Endodermal cell (in vitro differentiated cells): ENCODE results near the gene CCDC60. TPM values are rescaled to one million over a fixed set of nuclear protein-coding genes. Genes with fewer than 3 reads are reported as not detected.

ENCODE experiments used
- DNase-seq: peaks from one replicate; pipeline ENCODE4 v3.0.0-alpha.2; 2017
- H3K27ac ChIP-seq: 2 replicates; pipeline ENCODE4 v1.5.1; 2013; ENCODE audit warnings: mild to moderate bottlenecking, low read depth, low read length, moderate library complexity
- H3K27me3 ChIP-seq: 2 replicates; pipeline ENCODE4 v1.6.1; 2013; ENCODE audit warnings: mild to moderate bottlenecking, low read length, moderate library complexity; ENCODE audit not compliant: insufficient read depth, control insufficient read depth, poor library complexity, severe bottlenecking
- H3K36me3 ChIP-seq: 2 replicates; pipeline ENCODE4 v1.7.0; 2013; ENCODE audit warnings: mild to moderate bottlenecking, low read length, moderate library complexity; ENCODE audit not compliant: control insufficient read depth, insufficient read depth
- H3K4me1 ChIP-seq: one replicate; pipeline ENCODE4 v1.7.0; 2013; ENCODE audit warnings: low read length; ENCODE audit not compliant: control insufficient read depth, insufficient read depth
- H3K4me3 ChIP-seq: 2 replicates; pipeline ENCODE4 v1.5.1; 2013; ENCODE audit warnings: mild to moderate bottlenecking, low read length, moderate library complexity
- H3K9ac ChIP-seq: 2 replicates; pipeline ENCODE4 v1.6.1; 2013; ENCODE audit warnings: mild to moderate bottlenecking, low read length, moderate library complexity; ENCODE audit not compliant: poor library complexity, severe bottlenecking; ENCODE audit errors: extremely low read depth
- H3K9me3 ChIP-seq: 2 replicates; pipeline ENCODE4 v1.6.1; 2013; ENCODE audit warnings: mild to moderate bottlenecking, low read length, moderate library complexity; ENCODE audit not compliant: control insufficient read depth
- H3K27ac Mint-ChIP-seq: 2 replicates; pipeline ENCODE4 v1.8.0; 2020; ENCODE audit warnings: mixed read lengths
- H3K27me3 Mint-ChIP-seq: 2 replicates; pipeline ENCODE4 v1.8.0; 2021; ENCODE audit warnings: mild to moderate bottlenecking, mixed read lengths; ENCODE audit not compliant: insufficient read depth
- H3K36me3 Mint-ChIP-seq: 2 replicates; pipeline ENCODE4 v1.8.0; 2020; ENCODE audit warnings: low read depth, mixed read lengths
- H3K4me1 Mint-ChIP-seq: 2 replicates; pipeline ENCODE4 v1.8.0; 2020; ENCODE audit warnings: mixed read lengths
- H3K4me3 Mint-ChIP-seq: 2 replicates; pipeline ENCODE4 v1.8.0; 2020; ENCODE audit warnings: mild to moderate bottlenecking, moderate library complexity, mixed read lengths
- H3K9me3 Mint-ChIP-seq: 2 replicates; pipeline ENCODE4 v1.8.0; 2020; ENCODE audit warnings: mild to moderate bottlenecking, mixed read lengths
- CTCF ChIP-seq: fragments of 200-600 bp; sonication (generic); conservative IDR thresholded peaks from 2 replicates; pipeline ENCODE4 v1.5.0; 2021; ENCODE audit warnings: antibody characterized with exemption, mild to moderate bottlenecking
- WGBS, 2 experiments: methylation state at CpG; one replicate each; pipeline versions ENCODE4 v1.1.5 to v1.1.7; 2013; ENCODE audit warnings: missing lambda C conversion rate in 2 of 2, mixed read lengths in 1 of 2; ENCODE audit not compliant: insufficient coverage in 1 of 2, insufficient read length in 1 of 2; 5-methylcytosine and 5-hydroxymethylcytosine counted together
- total RNA-seq, 2 donors: library from RNA; stranded (reverse); fragmentation: NEBNext Ultra II Directional in 1 of 2; extraction: Animal tissue kit (Norgen Biotek cat#: 25700) in 1 of 2; gene quantifications; 2 replicates in 1 of 2; 3 replicates in 1 of 2; pipeline ENCODE4 v1.2.1, GENCODE V29; 2021

Gene CCDC60
- total RNA-seq, 2 donors from 2014 or later: 0.73 to 1.2 TPM

- no peak overlapping the region for H3K27ac Mint-ChIP-seq
- 90 to 93% methylated on average over 5 of the region's 5 CpGs for WGBS, 2 experiments
- no peaks in the 10 kb centered on the region for H3K36me3 Mint-ChIP-seq
- peaks cover 14% of the 10 kb centered on the region for H3K9me3 Mint-ChIP-seq
- H3K4me3 Mint-ChIP-seq: no peak overlapping the region
- peaks cover 28% of the 10 kb centered on the region for H3K4me1 Mint-ChIP-seq
- Histone ChIP-seq H3K4me3 (no peak overlapping the region), H3K27me3 (no peaks in the 10 kb centered on the region), H3K36me3 (no peaks in the 10 kb centered on the region), H3K9me3 (peaks cover 11% of the 10 kb centered on the region), H3K4me1 (peaks cover 19% of the 10 kb centered on the region), H3K9ac (no peak overlapping the region), H3K27ac (no peak overlapping the region)
- TF ChIP-seq CTCF: no peak
- H3K27me3 Mint-ChIP-seq: peaks cover 44% of the 10 kb centered on the region
- no peak for DNase-seq
These were observed 6.5 kb downstream of the CCDC60 start for GRCh38 chr12:119341020-119341419.

GRCh38 chr12:119341988-119342387 is 7.5 kb downstream of the CCDC60 start:
- Histone ChIP-seq H3K4me3 (no peak overlapping the region), H3K27me3 (no peaks in the 10 kb centered on the region), H3K36me3 (no peaks in the 10 kb centered on the region), H3K4me1 (peaks cover 19% of the 10 kb centered on the region), H3K9me3 (peaks cover 11% of the 10 kb centered on the region), H3K9ac (no peak overlapping the region), H3K27ac (no peak overlapping the region)
- no peak for TF ChIP-seq CTCF
- H3K4me3 Mint-ChIP-seq: no peak overlapping the region
- DNase-seq: no peak
- H3K27me3 Mint-ChIP-seq: peaks cover 36% of the 10 kb centered on the region
- H3K9me3 Mint-ChIP-seq: peaks cover 14% of the 10 kb centered on the region
- no peak overlapping the region for H3K27ac Mint-ChIP-seq
- 90 to 100% methylated on average over 1 to 2 of the region's 2 CpGs for WGBS, 2 experiments
- H3K4me1 Mint-ChIP-seq: peaks cover 26% of the 10 kb centered on the region
- no peaks in the 10 kb centered on the region for H3K36me3 Mint-ChIP-seq

- DNase-seq: no peak
- Histone ChIP-seq H3K9me3 (peaks cover 11% of the 10 kb centered on the region), H3K27me3 (no peaks in the 10 kb centered on the region), H3K36me3 (no peaks in the 10 kb centered on the region), H3K4me3 (no peak overlapping the region), H3K9ac (no peak overlapping the region), H3K27ac (no peak overlapping the region), H3K4me1 (peaks cover 14% of the 10 kb centered on the region)
- H3K9me3 Mint-ChIP-seq: peaks cover 14% of the 10 kb centered on the region
- no peak for TF ChIP-seq CTCF
- no peak overlapping the region for H3K27ac Mint-ChIP-seq
- no peaks in the 10 kb centered on the region for H3K36me3 Mint-ChIP-seq
- H3K27me3 Mint-ChIP-seq: peaks cover 24% of the 10 kb centered on the region
- H3K4me1 Mint-ChIP-seq: peaks cover 15% of the 10 kb centered on the region
- H3K4me3 Mint-ChIP-seq: no peak overlapping the region
- 94 to 100% methylated on average over 6 to 7 of the region's 7 CpGs for WGBS, 2 experiments
These were observed 8.6 kb downstream of the CCDC60 start for GRCh38 chr12:119343130-119343529.
